LHCN-M2 (cell line): ENCODE measurements around the gene SLC22A23. TPM values are rescaled to one million over a fixed set of nuclear protein-coding genes. Genes with fewer than 3 reads are reported as not detected.
A peak's percentile ranks its signal among the peaks of the same experiment; 100 is the strongest.

Source experiments
- DNase-seq: peaks from one replicate; pipeline ENCODE4 v3.0.0-alpha.2; 2012; ENCODE audit warnings: low read depth
- total RNA-seq: library from RNA; depleted of rRNA; stranded (reverse); fragments of >200 nt; gene quantifications from 2 replicates; pipeline ENCODE4 v1.2.3, GENCODE V29; 2014

Gene SLC22A23
- total RNA-seq, 1 experiment from 2014 or later = 1.6 TPM

DNA sequence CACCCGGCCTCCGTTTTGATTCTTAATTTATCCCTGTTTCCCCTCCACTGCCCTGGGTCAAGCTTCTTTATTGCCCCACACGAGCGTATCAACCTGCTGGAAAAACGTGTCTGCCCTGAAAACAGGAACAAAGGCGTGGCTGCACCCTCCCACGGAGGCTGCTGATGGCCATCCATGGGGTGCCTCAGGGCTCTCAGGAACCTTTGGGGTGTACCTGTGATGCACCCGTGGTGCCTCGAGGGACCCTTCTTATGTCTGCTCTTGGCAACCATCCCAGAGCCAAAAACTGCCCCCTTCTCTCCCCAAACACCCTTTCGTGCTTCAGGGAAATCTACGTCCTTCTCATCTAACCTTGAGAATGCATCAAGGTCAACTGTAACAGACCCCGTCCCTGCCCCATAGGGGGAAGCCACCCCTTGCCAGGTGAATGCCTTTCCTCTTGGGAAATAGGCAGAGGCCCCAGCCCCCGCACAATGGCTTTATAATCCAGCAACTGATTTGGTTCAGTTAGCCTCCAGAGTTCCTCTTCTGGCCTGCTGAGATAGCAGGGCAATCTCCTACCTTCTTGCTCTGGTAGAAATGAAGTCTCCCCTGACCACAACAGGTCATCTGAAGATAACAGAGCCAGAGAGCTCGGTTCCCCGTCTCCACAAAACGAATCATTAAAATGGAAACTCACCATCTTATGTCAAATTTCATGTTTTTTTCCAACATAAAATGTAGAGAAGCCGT, 168.7 kb downstream of the SLC22A23 start:
- DNase-seq = no peak

DNA sequence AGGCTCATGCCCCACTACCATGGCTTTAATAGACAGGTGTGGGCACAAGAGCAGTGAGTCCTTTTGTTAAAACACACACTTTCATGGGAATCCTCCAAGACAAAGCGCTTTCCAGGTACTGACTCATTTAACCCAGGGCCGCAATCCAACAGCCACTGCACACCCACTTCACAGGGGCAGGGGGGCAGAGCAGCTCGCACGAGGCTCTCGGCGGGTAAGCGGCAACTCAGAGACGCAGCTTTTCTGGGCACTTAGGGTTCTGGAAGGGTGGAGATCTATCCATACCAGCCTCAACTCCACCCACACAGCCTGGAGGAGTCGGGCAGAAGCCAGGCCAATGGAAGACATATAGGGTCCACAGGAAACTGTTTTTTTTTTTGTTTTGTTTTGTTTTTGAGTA, 169.5 kb downstream of the SLC22A23 start:
- DNase-seq = no peak

DNA sequence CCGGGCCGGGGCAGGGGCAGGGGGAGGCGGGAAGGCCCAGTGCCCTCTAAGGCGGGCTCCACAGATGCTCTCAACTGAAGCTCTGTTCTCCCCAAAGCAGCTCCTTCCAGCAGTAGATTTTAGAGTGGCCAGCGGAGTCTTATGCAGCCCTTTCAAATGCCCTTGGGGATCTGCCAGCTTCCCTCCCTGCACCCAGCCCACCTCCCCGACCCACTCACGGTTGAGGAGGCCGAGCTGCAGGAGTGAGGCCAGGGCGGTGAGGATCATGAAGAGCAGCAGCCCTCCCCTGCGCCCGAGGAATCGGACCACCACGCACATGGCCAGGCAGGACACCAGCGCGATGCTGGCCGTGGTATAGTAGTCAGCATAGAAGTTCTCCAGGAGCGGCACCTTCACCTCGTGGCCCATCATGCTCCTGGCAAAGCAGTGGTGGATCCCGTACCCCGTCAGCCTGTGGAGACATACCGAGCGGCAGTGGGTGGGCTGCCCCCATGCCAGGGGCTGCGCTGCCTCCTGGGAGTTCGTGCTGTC, 170.1 kb downstream of the SLC22A23 start:
- no peak for DNase-seq

DNA sequence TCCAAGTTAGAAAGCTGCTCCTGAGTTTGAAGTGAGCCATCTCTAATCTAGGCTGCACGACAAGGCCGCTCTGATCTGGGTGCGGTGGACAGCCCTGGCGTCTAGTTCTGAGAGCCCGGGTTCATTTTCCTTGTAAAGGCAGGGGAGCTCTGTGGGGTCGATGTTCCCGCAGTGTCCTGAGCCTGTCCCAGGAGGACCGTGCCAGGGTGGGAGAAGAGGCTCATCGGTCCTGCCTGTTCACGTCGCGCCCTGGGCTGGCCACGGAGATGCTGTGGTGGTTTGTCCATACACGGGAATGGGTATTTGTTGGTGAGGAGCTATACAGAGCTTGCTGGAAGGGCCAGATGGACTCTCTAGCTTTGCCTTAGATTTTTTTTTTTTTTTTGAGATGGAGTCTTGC, 171.1 kb downstream of the SLC22A23 start:
- no peak for DNase-seq

DNA sequence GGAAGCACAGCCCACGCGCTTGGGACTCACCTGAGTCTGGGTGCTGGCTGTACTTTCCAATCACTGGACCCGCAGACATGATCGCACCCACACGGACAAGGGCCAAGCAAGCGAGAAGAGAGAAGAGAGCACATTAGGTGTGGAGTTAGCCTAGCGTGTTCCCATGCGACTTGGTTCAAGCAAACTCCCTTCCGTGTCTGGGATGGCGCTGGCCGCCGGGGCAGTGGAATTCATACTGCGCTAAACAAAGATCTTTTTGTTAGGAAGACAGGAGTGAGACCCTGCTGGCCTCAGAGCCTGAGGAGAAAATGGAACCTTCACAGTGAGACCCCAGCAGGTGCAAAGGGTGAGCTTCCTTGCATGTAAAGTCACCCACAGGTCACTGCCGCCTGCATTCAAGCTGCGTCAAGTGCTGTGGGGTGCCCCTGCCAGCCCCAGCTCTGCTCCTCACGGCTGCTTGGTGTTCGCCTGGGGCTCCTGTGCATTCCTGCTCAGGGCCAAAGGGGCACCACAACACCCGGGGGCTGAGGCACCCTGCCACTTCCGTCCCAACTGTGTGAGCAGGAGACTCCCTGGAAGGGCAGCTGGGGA, 171.7 kb downstream of the SLC22A23 start:
- no peak for DNase-seq

DNA sequence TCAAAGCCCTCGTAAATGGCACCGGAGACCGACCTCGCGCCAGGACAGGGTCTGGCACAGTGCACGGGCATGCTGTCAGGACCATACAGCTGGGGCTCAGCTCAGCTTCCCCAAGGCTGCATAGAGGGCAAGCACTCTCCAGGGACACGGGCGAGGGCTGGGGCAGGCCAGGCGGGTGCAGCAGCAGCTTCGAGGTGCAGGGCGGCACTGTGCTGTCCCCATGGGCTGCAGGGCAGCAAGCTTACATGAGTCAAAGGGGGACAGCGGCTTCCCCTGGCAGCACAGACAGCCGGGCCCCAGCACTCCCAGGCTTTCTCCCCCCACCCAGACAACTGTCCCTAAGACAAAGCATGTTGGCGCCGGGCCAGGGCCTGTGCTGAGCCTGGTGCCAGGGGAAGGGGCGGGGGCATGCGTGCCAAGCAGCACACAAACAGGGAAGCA, 172.4 kb downstream of the SLC22A23 start:
- DNase-seq = no peak

DNA sequence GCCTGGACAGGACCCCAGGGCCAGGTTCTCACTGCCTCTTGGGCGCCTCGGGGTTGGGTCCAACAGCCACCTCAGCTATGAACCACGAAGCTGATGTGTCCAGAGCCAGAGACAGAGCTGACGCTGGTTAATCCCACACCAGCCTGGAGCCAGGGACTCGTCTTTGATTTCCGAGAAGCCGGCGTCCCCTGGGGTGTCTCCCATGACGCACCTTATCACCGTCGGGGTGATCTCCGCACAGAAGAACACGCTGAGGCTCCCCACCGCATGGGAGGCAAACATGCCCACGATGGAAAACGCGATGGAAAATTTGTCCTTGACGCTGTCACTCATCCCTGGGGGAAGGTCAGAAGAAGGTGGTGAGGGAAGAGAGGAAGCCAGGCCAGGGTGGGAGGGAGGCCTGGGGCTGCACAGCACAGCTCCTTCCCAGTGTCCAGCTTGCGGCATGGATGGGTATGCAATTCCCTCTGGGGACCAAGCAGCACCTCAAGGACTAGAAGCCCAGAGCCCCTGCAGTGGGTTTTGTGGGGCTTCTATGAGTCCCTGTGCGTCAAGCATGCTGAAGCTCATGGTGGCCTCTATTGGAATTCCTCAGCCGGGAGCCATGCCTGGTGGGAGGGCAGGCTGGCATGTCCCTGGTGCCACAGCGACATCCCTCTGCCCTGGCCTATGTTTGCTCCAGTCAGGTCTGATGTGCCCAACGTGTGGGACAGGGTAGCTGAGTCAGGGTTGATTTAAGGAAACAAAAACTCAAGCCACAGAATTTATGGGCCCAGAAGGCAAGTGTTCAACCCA, 173.0 kb downstream of the SLC22A23 start:
- DNase-seq = no peak

DNA sequence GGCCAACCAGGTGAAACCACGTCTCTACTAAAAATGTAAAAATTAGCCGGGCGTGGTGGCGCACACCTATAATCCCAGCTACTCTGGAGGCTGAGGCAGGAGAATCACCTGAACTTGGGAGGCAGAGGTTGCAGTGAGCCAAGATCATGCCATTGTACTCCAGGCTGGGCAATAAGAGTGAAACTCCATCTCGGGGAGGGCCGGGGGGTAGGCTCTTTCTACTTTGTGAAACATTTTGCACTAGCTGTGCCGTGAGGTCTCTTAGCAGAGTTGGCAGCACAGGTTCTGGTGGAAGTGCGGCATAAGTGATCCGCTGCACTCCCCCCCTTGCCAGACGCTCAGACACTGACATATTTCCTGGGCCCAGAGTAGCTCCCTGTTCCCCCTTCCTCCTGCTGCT, 173.6 kb downstream of the SLC22A23 start:
- DNase-seq = no peak

DNA sequence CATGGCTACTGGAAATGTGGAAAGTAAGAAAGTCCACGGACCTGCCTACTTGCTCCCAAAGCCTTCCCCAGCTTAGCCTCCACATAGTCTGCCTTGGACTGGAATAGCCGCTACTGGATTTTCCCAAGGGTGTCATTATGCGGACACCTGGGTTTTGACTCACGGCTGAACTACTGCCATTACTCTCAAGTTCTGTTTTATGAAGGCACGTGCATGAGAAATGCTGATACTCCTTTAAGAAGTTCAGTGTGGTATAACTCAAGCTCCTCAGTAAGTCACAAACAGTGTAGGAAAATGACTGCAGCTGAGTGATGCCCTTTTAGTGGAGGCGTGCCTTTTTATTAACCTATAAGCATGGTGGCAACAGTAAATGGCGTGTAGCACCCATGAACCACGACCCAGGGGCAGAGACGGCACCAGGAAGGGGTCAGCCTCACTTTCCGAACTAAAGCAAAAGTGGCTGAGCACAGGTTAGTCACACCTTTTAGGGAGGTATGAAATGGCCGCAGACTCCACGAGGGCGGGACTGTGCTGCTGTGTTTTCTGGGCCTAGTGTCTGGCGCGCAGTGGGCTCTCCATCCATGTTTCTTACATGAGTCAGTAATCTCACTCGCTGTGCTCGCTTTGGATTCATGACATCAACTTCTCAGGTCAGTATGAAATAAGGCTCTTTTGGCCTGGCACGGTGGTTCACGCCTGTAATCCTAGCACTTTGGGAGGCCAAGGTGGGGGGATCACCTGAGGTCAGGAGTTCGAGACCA, 174.2 kb downstream of the SLC22A23 start:
- no peak for DNase-seq

DNA sequence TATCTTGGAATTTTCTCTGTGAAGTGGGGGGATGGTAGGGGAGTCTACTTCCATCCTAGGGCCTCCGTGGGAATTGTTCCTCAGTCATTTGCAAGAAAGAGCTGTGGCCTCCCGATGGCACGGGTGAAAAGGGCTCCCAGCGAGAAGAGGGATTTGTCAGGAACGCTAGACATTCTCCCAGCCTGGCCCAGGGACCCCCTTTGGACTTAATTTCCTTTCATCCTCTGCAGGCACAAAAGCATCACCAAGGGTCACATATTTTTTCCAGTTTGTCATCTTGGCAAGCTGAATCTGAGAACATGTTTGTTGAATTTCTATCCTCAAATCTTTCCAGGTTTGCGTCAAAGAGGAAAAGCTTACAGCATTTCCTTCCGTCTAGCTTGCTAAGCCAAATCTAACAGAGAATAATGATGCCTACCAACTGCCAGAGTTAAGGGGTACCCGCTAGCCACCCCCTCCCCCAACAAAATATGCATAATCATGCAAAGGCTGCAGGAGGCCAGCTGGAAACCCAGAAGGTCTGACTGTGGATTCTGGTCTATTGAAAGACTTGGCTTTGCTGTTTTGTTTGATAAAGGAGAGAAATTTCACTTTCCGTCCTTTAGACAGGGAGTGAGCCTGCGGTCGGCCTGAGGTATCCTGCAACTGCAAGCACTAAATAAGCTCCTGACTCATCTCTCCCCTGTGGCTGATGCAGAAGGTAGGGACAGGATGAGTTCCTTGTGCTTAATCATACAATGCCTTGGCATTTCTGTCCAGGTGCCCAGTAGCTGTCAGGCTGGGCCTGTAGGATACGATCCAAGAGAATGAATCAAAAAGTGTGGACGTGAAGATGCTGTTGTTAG, 175.0 kb downstream of the SLC22A23 start:
- DNase-seq = peak; percentile 40

DNA sequence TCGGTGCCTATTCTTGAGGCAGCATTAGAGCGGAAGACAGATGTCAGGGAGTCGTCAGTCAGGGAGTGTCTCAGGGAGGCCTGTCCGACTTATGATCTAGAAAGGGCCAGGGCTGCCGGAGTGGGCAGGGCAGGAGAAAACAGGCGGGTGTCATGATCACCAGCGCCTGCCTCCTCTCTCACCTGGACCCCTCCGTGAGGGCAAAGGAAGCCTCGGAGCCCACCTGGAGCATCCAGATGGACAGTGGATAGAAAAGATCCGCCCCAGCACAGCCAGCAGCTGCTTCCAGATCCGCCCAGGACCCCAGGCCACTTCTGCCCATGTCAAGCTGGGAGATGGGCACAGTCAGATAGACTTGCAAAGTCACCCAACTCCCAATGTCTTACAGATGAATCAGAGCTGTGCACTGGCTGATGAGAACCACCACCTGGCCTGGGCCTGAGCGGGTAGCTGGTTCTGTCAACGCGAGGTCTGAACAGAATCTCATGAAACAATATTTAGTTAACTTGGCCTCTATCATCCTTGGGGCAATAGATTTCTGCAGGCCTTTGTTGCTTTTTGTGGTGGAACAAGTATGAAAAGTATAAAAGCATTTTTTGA, 175.9 kb downstream of the SLC22A23 start:
- DNase-seq = no peak

DNA sequence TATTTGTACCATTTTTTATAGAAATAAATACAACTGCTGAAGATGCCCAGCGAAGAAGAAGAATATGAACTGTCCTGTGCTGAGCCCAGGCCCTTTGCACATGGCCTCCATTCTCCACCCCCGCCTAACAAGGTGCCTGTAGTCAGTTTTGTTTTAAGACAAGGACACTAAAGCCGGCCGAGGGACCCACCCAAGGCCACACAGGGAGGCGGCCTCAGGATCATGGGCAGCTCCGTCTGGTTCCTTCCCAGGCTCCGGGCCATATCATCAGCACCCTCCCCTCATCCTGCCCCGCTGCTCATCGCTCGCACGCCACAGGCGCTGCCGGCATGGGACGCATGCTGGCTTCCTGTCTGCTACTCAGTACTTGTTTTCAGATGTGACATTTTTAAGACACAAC, 176.8 kb downstream of the SLC22A23 start:
- no peak for DNase-seq

DNA sequence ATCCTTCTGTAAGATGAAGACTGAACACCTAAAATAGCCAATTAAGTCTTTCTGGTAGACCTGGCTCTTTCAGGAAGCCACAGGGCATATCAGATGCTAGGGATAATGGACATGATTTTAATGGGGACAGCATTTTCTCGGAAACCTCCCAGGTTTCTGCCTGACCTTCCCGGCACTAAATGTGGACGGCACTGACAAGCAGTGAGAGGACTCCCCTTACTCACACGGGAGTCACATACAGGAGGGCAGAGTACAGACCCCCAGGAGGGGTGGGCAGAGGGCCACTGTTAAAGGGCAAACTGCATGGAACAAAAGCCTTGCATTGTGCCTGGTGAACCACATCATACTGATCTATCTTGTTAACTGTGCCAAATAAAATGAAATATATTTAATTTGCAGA, 178.2 kb downstream of the SLC22A23 start:
- no peak for DNase-seq

DNA sequence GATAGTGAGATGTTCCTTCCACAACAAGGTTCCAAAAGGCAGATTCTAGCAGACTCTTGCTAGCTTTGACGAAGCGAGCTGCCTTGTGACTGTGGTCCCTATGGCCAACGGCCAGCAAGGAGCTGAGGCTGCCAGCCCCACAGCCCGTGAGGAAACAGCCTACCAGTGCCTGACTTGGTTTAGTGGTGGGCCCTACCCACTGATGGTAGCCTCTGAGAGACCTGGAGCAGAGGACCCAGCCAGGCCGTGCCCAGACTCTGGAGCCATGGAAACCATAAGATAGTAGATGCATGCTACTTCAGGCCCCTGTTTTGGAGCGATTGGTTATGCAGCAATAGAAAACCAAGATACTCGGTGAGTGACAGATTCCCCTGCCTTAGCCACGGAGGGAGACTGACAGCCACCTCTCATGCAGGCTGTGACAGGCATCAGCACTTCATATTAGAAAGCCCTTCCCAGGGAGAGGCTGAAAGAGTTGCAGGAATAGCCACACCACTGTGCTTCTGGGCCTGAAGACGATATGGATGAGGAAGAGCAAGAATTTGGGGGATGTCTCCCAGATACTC, 178.9 kb downstream of the SLC22A23 start:
- no peak for DNase-seq

DNA sequence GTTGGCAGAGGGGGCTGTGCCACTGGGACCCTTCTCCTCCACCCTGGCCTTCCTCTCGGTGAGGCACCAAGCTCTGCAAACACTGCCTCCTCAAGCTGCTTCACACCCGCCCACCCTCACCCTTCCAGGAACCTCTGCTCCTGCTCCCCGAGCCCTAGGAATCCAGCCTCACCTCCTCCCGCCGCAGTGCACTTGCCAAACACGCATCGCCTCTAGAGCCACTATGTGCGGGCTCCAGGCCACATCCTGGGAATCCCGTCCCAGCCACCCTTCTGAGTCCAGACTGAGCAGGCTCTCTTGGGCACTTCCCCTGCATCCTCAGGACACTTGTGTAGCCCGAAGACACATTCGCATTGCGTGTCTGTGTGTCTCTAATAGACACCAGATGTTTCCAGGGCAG, 179.6 kb downstream of the SLC22A23 start:
- no peak for DNase-seq

DNA sequence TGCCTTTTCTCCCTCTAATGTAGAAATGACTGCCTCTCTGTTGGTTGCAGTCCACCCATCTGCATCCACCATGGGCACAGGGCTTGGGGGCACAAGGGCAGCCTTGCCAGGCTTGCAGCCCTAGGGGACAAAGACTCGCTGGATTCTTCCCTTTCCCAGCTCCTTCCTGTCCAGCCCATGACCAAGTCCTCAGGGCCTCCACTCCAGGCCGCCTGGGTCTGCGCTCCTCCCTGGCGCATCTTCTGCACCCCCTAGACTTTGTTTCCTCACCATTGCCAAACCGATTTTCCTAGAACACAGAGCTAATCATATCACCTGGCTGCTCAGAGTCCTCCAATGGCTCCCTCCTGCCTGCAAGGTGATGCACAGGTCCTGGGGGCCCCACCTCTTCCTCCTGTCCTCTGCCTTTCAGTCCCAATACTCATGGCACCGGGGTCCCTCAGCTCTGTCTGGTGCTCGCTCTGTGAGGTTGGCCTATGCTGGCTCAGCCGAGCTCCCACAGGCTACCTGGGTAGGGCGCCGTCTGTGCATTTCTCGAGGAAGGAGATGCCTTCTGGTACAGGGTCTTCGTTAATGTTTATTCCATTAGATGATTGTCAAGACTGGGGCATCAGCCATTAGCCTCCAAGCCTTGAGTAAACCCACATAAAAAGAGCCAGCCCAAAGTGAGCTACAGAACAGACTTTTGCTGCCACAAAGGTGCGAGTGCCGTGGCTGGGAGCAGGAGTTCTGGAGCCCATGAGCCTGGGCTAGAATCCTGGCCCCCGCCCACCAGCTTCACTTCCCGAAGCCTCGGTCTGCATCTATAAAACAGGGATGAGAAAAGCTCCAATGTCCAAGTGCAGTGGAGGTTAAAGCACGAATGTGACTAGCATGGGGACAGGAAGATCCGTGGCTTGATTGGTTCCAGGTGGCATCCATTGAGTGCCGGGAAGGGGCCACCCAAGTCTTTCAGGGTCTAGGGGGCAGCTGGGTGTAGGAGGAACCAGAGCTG, 180.4 kb downstream of the SLC22A23 start:
- DNase-seq = no peak

DNA sequence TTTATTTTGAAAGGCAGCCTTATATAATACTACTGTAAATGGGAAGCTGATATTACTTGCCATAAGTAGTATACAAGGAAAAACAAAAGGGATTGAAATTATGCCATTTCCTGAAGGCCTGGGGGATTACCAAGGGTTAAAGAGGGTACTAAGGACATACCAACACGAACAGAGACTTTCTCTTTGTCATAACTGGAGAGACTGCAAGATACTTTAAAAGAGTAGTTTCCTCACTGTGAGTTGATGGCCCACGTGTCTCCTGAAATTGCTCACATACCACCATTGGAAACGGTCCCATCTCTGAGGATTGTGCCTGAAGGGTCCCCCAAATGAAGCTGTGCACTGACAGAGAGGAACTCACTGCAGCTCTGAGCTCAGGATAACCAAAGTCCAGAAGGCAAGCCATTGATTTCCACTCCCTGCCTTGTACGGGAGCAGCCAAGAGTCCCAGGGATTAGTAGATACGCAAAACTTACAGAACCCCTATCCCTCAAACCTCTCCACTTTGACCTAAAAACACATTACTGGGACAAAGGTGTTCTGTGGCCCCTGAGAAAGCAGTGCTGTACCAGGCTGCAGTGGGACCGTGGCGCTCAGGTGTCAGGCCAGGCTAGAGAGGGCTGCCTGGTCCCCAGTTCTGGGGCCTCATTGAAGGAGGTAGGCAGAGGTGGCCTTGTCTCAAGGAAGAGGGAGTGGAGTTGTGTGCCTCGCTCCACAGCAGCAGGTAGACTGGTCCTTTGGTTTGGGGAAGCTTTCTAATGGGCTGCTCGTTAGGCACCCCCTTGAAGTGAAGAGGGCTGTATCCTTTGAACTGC, 182.9 kb downstream of the SLC22A23 start:
- no peak for DNase-seq
